GM19397 (cell line): ENCODE results near the gene PDCD1.
"Not testable (repeated sequence)": the region's sequence is repeated elsewhere in the genome, so short reads cannot be mapped to it uniquely, and the experiment has no call there.

ENCODE experiments used
- ATAC-seq: cut with Tn5 transposase; IDR thresholded peaks from one replicate; pipeline ENCODE4 v1.9.1; 2021; ENCODE audit warnings: mild to moderate bottlenecking, moderate library complexity; ENCODE audit not compliant: unreplicated experiment

The PDCD1 gene

GRCh38 chr2:241801611-241802420 is 56.9 kb downstream of the PDCD1 start:
- no peak for ATAC-seq

- ATAC-seq, result not testable (repeated sequence)
Measured at GRCh38 chr2:241800198-241800903, 58.3 kb downstream of the PDCD1 start.
